Esophagus muscularis mucosa (tissue), 3 donors: ENCODE data around the gene LARGE1.

Source experiments
- CTCF ChIP-seq, 3 experiments: fragments of 200-600 bp in 2 of 3; fragments of 450-650 bp in 1 of 3; sonication (generic) in 2 of 3; IDR thresholded peaks; one replicate each; pipeline ENCODE4 v1.5.1; 2017 to 2019; ENCODE audit warnings: antibody characterized with exemption in 3 of 3, mild to moderate bottlenecking in 2 of 3, moderate library complexity in 1 of 3
- EP300 ChIP-seq: sonication (generic); formaldehyde crosslinking; IDR thresholded peaks from one replicate; pipeline ENCODE4 v1.6.1; 2017; ENCODE audit warnings: antibody characterized with exemption

- no peak for TF ChIP-seq CTCF (IDR thresholded peaks at IDR 0.05)
- no peak for TF ChIP-seq EP300
These were observed 26.2 kb downstream of the LARGE1 start for GRCh38 chr22:33894036-33894435.
